Skeletal muscle tissue (tissue), 4 donors: ENCODE results near the gene SMAD2. TPM values are rescaled to one million over a fixed set of nuclear protein-coding genes. Genes with fewer than 3 reads are reported as not detected.

Experiments
- H3K27ac ChIP-seq: one replicate; pipeline ENCODE4 v1.7.0; 2013; ENCODE audit warnings: mild to moderate bottlenecking, low read depth, low read length, inconsistent platforms
- H3K27me3 ChIP-seq, 3 donors: one replicate each; pipeline ENCODE4 v1.7.0; 2013; ENCODE audit warnings: low read length in 3 of 3; ENCODE audit not compliant: control insufficient read depth in 3 of 3, insufficient read depth in 3 of 3
- H3K36me3 ChIP-seq, 3 donors: one replicate each; pipeline ENCODE4 v1.7.0; 2013; ENCODE audit warnings: low read length in 3 of 3; ENCODE audit not compliant: control insufficient read depth in 3 of 3, insufficient read depth in 3 of 3
- H3K4me1 ChIP-seq, 3 donors: one replicate each; pipeline ENCODE4 v1.7.0; 2013; ENCODE audit warnings: low read length in 3 of 3, mild to moderate bottlenecking in 3 of 3; ENCODE audit not compliant: control insufficient read depth in 3 of 3, insufficient read depth in 3 of 3
- H3K4me3 ChIP-seq, 3 donors: one replicate each; pipeline ENCODE4 v1.7.0; 2013; ENCODE audit warnings: low read length in 3 of 3
- H3K9ac ChIP-seq, 3 donors: one replicate each; pipeline ENCODE4 v1.7.0; 2013; ENCODE audit warnings: low read length in 3 of 3, mild to moderate bottlenecking in 3 of 3, moderate library complexity in 2 of 3, low read depth in 1 of 3
- H3K9me3 ChIP-seq, 3 donors: one replicate each; pipeline ENCODE4 v1.7.0; 2013; ENCODE audit warnings: low read length in 3 of 3; ENCODE audit not compliant: control insufficient read depth in 3 of 3
- total RNA-seq: library from RNA; depleted of rRNA; stranded (reverse); fragments of >200 nt; gene quantifications from one replicate; pipeline ENCODE4 v1.2.3, GENCODE V29; 2014
- donor health status: Osteomylitis.

SMAD2 gene
- total RNA-seq, 1 donor from 2014 or later = 23.0 TPM

- Histone ChIP-seq H3K4me3 (no peak overlapping the region), H3K27me3 (no peaks in the 10 kb centered on the region), H3K36me3 (no peaks in the 10 kb centered on the region), H3K9me3 (no peaks in the 10 kb centered on the region), H3K4me1 (peaks cover 0 to 10% (median 3%) of the 10 kb centered on the region in 3 donors), H3K9ac (no peak overlapping the region), H3K27ac (no peak overlapping the region)
Observed at GRCh38 chr18:47901624-47902362, 28.7 kb downstream of the SMAD2 start.

GRCh38 chr18:47899107-47899840, 31.2 kb downstream of the SMAD2 start:
- Histone ChIP-seq H3K9me3 (no peaks in the 10 kb centered on the region), H3K36me3 (peaks cover 0 to 11% (median 2%) of the 10 kb centered on the region in 3 donors), H3K27me3 (no peaks in the 10 kb centered on the region), H3K9ac (no peak overlapping the region), H3K27ac (no peak overlapping the region), H3K4me3 (no peak overlapping the region), H3K4me1 (peaks cover 0 to 10% (median 3%) of the 10 kb centered on the region in 3 donors)

- Histone ChIP-seq H3K4me1 (peaks cover 0 to 10% (median 3%) of the 10 kb centered on the region in 3 donors), H3K27me3 (no peaks in the 10 kb centered on the region), H3K36me3 (peaks cover 0 to 11% (median 2%) of the 10 kb centered on the region in 3 donors), H3K27ac (no peak overlapping the region), H3K4me3 (no peak overlapping the region), H3K9me3 (no peaks in the 10 kb centered on the region), H3K9ac (no peak overlapping the region)
Observed at GRCh38 chr18:47898696-47899095, 31.8 kb downstream of the SMAD2 start.

GRCh38 chr18:47898055-47898454, 32.4 kb downstream of the SMAD2 start:
- H3K4me1 ChIP-seq = peaks cover 0 to 8% (median 3%) of the 10 kb centered on the region in 3 donors

GRCh38 chr18:47895565-47896250, 34.8 kb downstream of the SMAD2 start:
- Histone ChIP-seq H3K9ac (no peak overlapping the region), H3K9me3 (no peaks in the 10 kb centered on the region), H3K27me3 (no peaks in the 10 kb centered on the region), H3K27ac (no peak overlapping the region), H3K36me3 (peaks cover 0 to 11% (median 2%) of the 10 kb centered on the region in 3 donors), H3K4me1 (peaks cover 0 to 4% (median 0%) of the 10 kb centered on the region in 3 donors), H3K4me3 (no peak overlapping the region)

More at GRCh38 chr18:47898055-47898454, 32.4 kb downstream of the SMAD2 start:
- no peaks in the 10 kb centered on the region for H3K9me3 ChIP-seq
- no peak overlapping the region for H3K4me3 ChIP-seq
- H3K27me3 ChIP-seq = no peaks in the 10 kb centered on the region
- no peak overlapping the region for H3K27ac ChIP-seq
- H3K36me3 ChIP-seq = peaks cover 0 to 11% (median 2%) of the 10 kb centered on the region in 3 donors
- H3K9ac ChIP-seq = no peak overlapping the region

- H3K27ac ChIP-seq = no peak overlapping the region
- no peaks in the 10 kb centered on the region for H3K4me1 ChIP-seq
- no peak overlapping the region for H3K9ac ChIP-seq
- H3K27me3 ChIP-seq = no peaks in the 10 kb centered on the region
- no peaks in the 10 kb centered on the region for H3K9me3 ChIP-seq
- H3K36me3 ChIP-seq = peaks cover 0 to 11% (median 3%) of the 10 kb centered on the region in 3 donors
- no peak overlapping the region for H3K4me3 ChIP-seq
Observed at GRCh38 chr18:47893939-47894699, 36.3 kb downstream of the SMAD2 start.

- Histone ChIP-seq H3K27ac (no peak overlapping the region), H3K27me3 (no peaks in the 10 kb centered on the region), H3K36me3 (peaks cover 0 to 11% (median 5%) of the 10 kb centered on the region in 3 donors), H3K9me3 (no peaks in the 10 kb centered on the region), H3K4me1 (no peaks in the 10 kb centered on the region), H3K9ac (no peak overlapping the region), H3K4me3 (no peak overlapping the region)
Observed at GRCh38 chr18:47893047-47893446, 37.4 kb downstream of the SMAD2 start.

- Histone ChIP-seq H3K27me3 (no peaks in the 10 kb centered on the region), H3K4me1 (peaks cover 0 to 4% (median 4%) of the 10 kb centered on the region in 3 donors), H3K9me3 (no peaks in the 10 kb centered on the region), H3K9ac (no peak overlapping the region), H3K36me3 (peaks cover 0 to 2% (median 0%) of the 10 kb centered on the region in 3 donors), H3K4me3 (no peak overlapping the region), H3K27ac (no peak overlapping the region)
Observed at GRCh38 chr18:47888156-47888555, 42.3 kb downstream of the SMAD2 start.

- Histone ChIP-seq H3K4me1 (peaks cover 0 to 4% (median 4%) of the 10 kb centered on the region in 3 donors), H3K4me3 (no peak overlapping the region), H3K27me3 (no peaks in the 10 kb centered on the region), H3K36me3 (peaks cover 0 to 2% (median 0%) of the 10 kb centered on the region in 3 donors), H3K27ac (no peak overlapping the region), H3K9ac (no peak overlapping the region), H3K9me3 (no peaks in the 10 kb centered on the region)
Observed at GRCh38 chr18:47887227-47887626, 43.2 kb downstream of the SMAD2 start.
